H1 (cell line): ENCODE data around the gene ZNF407. TPM values are rescaled to one million over a fixed set of nuclear protein-coding genes. Genes with fewer than 3 reads are reported as not detected.

Experiments
- CTCF ChIA-PET: fragments of 300-600 bp; sonication (Branson Sonifier 250); formaldehyde crosslinking; loops from one replicate; lab custom pipeline; 2021; ENCODE audit not compliant: partially characterized antibody; lab: Charles Lee
- POLR2A ChIA-PET: fragments of 300-600 bp; sonication (Branson Sonifier 250); formaldehyde crosslinking; loops from one replicate; lab custom pipeline; 2021; ENCODE audit warnings: inconsistent platforms; ENCODE audit not compliant: partially characterized antibody; lab: Charles Lee
- DNase-seq, 2 experiments: peaks; one replicate each; pipeline versions ENCODE4 v3.0.0 to v3.0.0-alpha.2; 2010 to 2022; ENCODE audit warnings: low spot score in 2 of 2, low read depth in 1 of 2, mixed read lengths in 1 of 2
- FAIRE-seq: peaks from 2 replicates; lab custom pipeline; 2011; peaks lifted over from hg19 to GRCh38; lab: Jason Lieb, UNC
- H2AFZ ChIP-seq: 2 replicates; pipeline ENCODE4 v1.8.1; 2012; ENCODE audit warnings: low read length, inconsistent platforms
- H2AK5ac ChIP-seq: 2 replicates; pipeline ENCODE4 v1.6.1; 2013; ENCODE audit warnings: low read depth, low read length
- H2BK120ac ChIP-seq: replicated peaks from 2 replicates; pipeline ENCODE3; 2013; ENCODE audit warnings: low read depth, low read length, inconsistent platforms
- H2BK12ac ChIP-seq: 2 replicates; pipeline ENCODE4 v1.6.1; 2013; ENCODE audit warnings: low read depth, low read length
- H2BK15ac ChIP-seq: 2 replicates; pipeline ENCODE4 v1.6.1; 2013; ENCODE audit warnings: low read length
- H2BK20ac ChIP-seq: 2 replicates; pipeline ENCODE4 v1.6.1; 2013; ENCODE audit warnings: low read length
- H2BK5ac ChIP-seq: 2 replicates; pipeline ENCODE4 v1.6.1; 2013; ENCODE audit warnings: low read depth, low read length
- H3K14ac ChIP-seq: 2 replicates; pipeline ENCODE4 v1.6.1; 2013; ENCODE audit warnings: inconsistent platforms; ENCODE audit not compliant: insufficient read length
- H3K18ac ChIP-seq: 2 replicates; pipeline ENCODE4 v1.6.1; 2013; ENCODE audit warnings: low read length; ENCODE audit errors: extremely low read depth
- H3K23ac ChIP-seq: 2 replicates; pipeline ENCODE4 v1.6.1; 2013; ENCODE audit warnings: inconsistent platforms; ENCODE audit not compliant: insufficient read length
- H3K23me2 ChIP-seq: 2 replicates; pipeline ENCODE4 v1.6.1; 2013; ENCODE audit warnings: low read depth, low read length
- H3K27ac ChIP-seq: 2 replicates; pipeline ENCODE4 v1.6.1; 2011; ENCODE audit warnings: low read depth, low read length, inconsistent platforms
- H3K27me3 ChIP-seq, 4 experiments: replicated peaks in 1 of 4; 1 replicate in 1 of 4; 2 replicates in 3 of 4; pipeline versions ENCODE4 v1.6.1 to v1.8.1; 2011 to 2013; ENCODE audit warnings: low read length in 3 of 4, mild to moderate bottlenecking in 3 of 4, inconsistent platforms in 2 of 4, mixed read lengths in 2 of 4, moderate library complexity in 1 of 4; ENCODE audit not compliant: control insufficient read depth in 3 of 4, insufficient read depth in 3 of 4; ENCODE audit errors: extremely low read depth in 1 of 4
- H3K36me3 ChIP-seq, 4 experiments: 2 replicates each; pipeline versions ENCODE4 v1.6.1 to v1.8.1; 2011 to 2013; ENCODE audit warnings: mild to moderate bottlenecking in 4 of 4, low read length in 3 of 4, moderate library complexity in 2 of 4, control low read depth in 1 of 4, inconsistent platforms in 1 of 4; ENCODE audit not compliant: insufficient read depth in 4 of 4, control insufficient read depth in 2 of 4
- H3K4ac ChIP-seq: replicated peaks from 2 replicates; pipeline ENCODE3; 2013; ENCODE audit warnings: low read length, low read depth, mixed read lengths, inconsistent platforms; ENCODE audit not compliant: insufficient read length
- H3K4me1 ChIP-seq, 4 experiments: replicated peaks in 1 of 4; 1 replicate in 1 of 4; 2 replicates in 3 of 4; pipeline versions ENCODE4 v1.6.1 to v1.8.1; 2011 to 2013; ENCODE audit warnings: low read length in 3 of 4, inconsistent platforms in 2 of 4, mixed read lengths in 1 of 4; ENCODE audit not compliant: insufficient read depth in 4 of 4, control insufficient read depth in 3 of 4
- H3K4me2 ChIP-seq, 2 experiments: 2 replicates each; pipeline versions ENCODE4 v1.6.1 to v1.8.1; 2011 to 2013; ENCODE audit warnings: low read depth in 2 of 2, low read length in 2 of 2, control low read depth in 1 of 2, inconsistent platforms in 1 of 2, mild to moderate bottlenecking in 1 of 2; ENCODE audit not compliant: insufficient read depth in 1 of 2
- H3K4me3 ChIP-seq, 4 experiments: fragments of 200-600, 300-600 bp in 1 of 4; sonication (generic), shearing (Covaris generic), sonication (Bioruptor Twin) in 1 of 4; 2 replicates each; pipeline versions ENCODE4 v1.5.1 to v1.8.1; 2011 to 2016; ENCODE audit warnings: low read length in 4 of 4, low read depth in 3 of 4, control low read depth in 2 of 4, inconsistent platforms in 2 of 4, mild to moderate bottlenecking in 2 of 4, mixed read lengths in 1 of 4, moderate library complexity in 1 of 4; ENCODE audit not compliant: insufficient read depth in 2 of 4; ENCODE audit errors: extremely low read depth in 1 of 4
- H3K56ac ChIP-seq: replicated peaks from 2 replicates; pipeline ENCODE3; 2013; ENCODE audit warnings: low read depth, mild to moderate bottlenecking, mixed read lengths, low read length, inconsistent platforms; ENCODE audit not compliant: insufficient read length
- H3K79me1 ChIP-seq: 2 replicates; pipeline ENCODE4 v1.6.1; 2013; ENCODE audit warnings: low read depth, low read length, control low read depth
- H3K79me2 ChIP-seq, 2 experiments: 2 replicates each; pipeline versions ENCODE4 v1.6.1 to v1.8.1; 2012 to 2013; ENCODE audit warnings: low read length in 2 of 2, mild to moderate bottlenecking in 2 of 2, inconsistent platforms in 1 of 2; ENCODE audit not compliant: insufficient read depth in 2 of 2, control insufficient read depth in 1 of 2
- H3K9ac ChIP-seq, 4 experiments: replicated peaks in 1 of 4; 1 replicate in 1 of 4; 2 replicates in 3 of 4; pipeline versions ENCODE4 v1.6.1 to v1.8.1; 2011 to 2013; ENCODE audit warnings: low read depth in 3 of 4, low read length in 3 of 4, control low read depth in 2 of 4, mild to moderate bottlenecking in 2 of 4, moderate library complexity in 2 of 4, inconsistent platforms in 1 of 4; ENCODE audit errors: extremely low read depth in 1 of 4
- H3K9me3 ChIP-seq, 2 experiments: 2 replicates each; pipeline versions ENCODE4 v1.6.1 to v1.8.1; 2012 to 2013; ENCODE audit warnings: mild to moderate bottlenecking in 2 of 2, moderate library complexity in 2 of 2, control low read depth in 1 of 2, inconsistent platforms in 1 of 2, low read depth in 1 of 2, low read length in 1 of 2, mixed read lengths in 1 of 2; ENCODE audit not compliant: insufficient read depth in 2 of 2
- H4K20me1 ChIP-seq, 2 experiments: replicated peaks in 1 of 2; 2 replicates each; pipeline versions ENCODE3 to v1.8.1; 2011 to 2013; ENCODE audit warnings: inconsistent platforms in 2 of 2, low read length in 2 of 2, mild to moderate bottlenecking in 1 of 2; ENCODE audit not compliant: insufficient read depth in 2 of 2, control insufficient read depth in 1 of 2
- H4K5ac ChIP-seq: 2 replicates; pipeline ENCODE4 v1.6.1; 2013; ENCODE audit warnings: low read length, low read depth, mixed read lengths, inconsistent platforms; ENCODE audit not compliant: insufficient read length
- H4K8ac ChIP-seq: 2 replicates; pipeline ENCODE4 v1.8.0; 2013; ENCODE audit warnings: mild to moderate bottlenecking, moderate library complexity, low read length, inconsistent platforms; ENCODE audit not compliant: insufficient read depth; ENCODE audit errors: extremely low read depth
- H4K91ac ChIP-seq: replicated peaks from 2 replicates; pipeline ENCODE3; 2013; ENCODE audit warnings: low read length, mixed read lengths, inconsistent platforms; ENCODE audit not compliant: insufficient read length
- TBP ChIP-seq: IDR thresholded peaks from 2 replicates; pipeline ENCODE4 v1.6.1; 2011; ENCODE audit warnings: low read depth, low read length, improper control_type of control experiment
- WGBS, 2 experiments: shearing (Covaris generic) in 1 of 2; methylation state at CpG; one replicate each; pipeline versions ENCODE4 v1.1.6 to v1.1.7; 2013 to 2015; ENCODE audit warnings: low lambda C conversion rate in 2 of 2, mixed read lengths in 2 of 2, inconsistent platforms in 1 of 2, low coverage in 1 of 2, missing lambda C conversion rate in 1 of 2; ENCODE audit not compliant: insufficient replicate concordance in 2 of 2, insufficient coverage in 1 of 2, insufficient read length in 1 of 2; ENCODE audit errors: extremely low coverage in 1 of 2, missing lambda C conversion rate in 1 of 2; 5-methylcytosine and 5-hydroxymethylcytosine counted together
- polyA plus RNA-seq, 7 experiments: library from polyadenylated mRNA; depleted of rRNA in 3 of 7; stranded (reverse) in 5 of 7; unstranded in 2 of 7; fragments of >200 nt in 5 of 7; fragments of 200-250 nt in 2 of 7; gene quantifications; 1 replicate in 5 of 7; 2 replicates in 1 of 7; 4 replicates in 1 of 7; pipeline versions ENCODE4 v1.2.1 to v1.2.3, GENCODE V29; 2011 to 2013; ENCODE audit warnings: missing spikeins in 2 of 7, mixed read lengths in 2 of 7
- total RNA-seq: library from RNA; stranded (reverse); fragmentation: NEBNext Ultra II Directional; extraction: Animal tissue kit (Norgen Biotek cat#: 25700); gene quantifications from 2 replicates; pipeline ENCODE4 v1.2.1, GENCODE V29; 2021

Gene ZNF407
- total and polyA plus RNA-seq, 2 of the 8 experiments (the other 6 are each of a cell fraction or from before 2014, with no cell fraction given) = 1.5 to 6.8 TPM

GRCh38 chr18:74905247-74905646 lies 307.6 kb downstream of the ZNF407 start:
- Histone ChIP-seq H3K9me3 (no peaks in the 10 kb centered on the region), H2AK5ac (no peak overlapping the region), H4K5ac (no peak overlapping the region), H3K23ac (no peak overlapping the region), H3K4me2 (no peak overlapping the region), H3K4me1 (no peaks in the 10 kb centered on the region), H3K18ac (no peak overlapping the region), H2BK15ac (no peak overlapping the region), H3K79me2 (no peaks in the 10 kb centered on the region), H4K20me1 (no peaks in the 10 kb centered on the region), H3K4me3 (no peak overlapping the region), H3K14ac (no peak overlapping the region), H3K56ac (no peak overlapping the region), H3K23me2 (no peaks in the 10 kb centered on the region), H2AFZ (no peak overlapping the region), H2BK120ac (no peak overlapping the region), H3K79me1 (no peaks in the 10 kb centered on the region), H3K27me3 (no peaks in the 10 kb centered on the region), H2BK5ac (no peak overlapping the region), H4K8ac (no peak overlapping the region), H2BK20ac (no peak overlapping the region), H2BK12ac (no peak overlapping the region), H3K27ac (no peak overlapping the region), H3K36me3 (no peaks in the 10 kb centered on the region), H3K4ac (no peak overlapping the region), H4K91ac (no peak overlapping the region), H3K9ac (no peak overlapping the region)
- no peak for TF ChIP-seq TBP
- CTCF ChIA-PET = interaction anchor here (0.8 kb wide), 1 partner anchor 51 kb away, joined by 3 read pairs; no protein-coding TSS in a partner anchor
- POLR2A ChIA-PET = no interaction called here
- FAIRE-seq = no peak
- no peak for DNase-seq
- 86% methylated on average over 15 of the region's 15 CpGs; no CpG with 5 or more reads in 1 of the 2 experiments for WGBS, 2 experiments
